Mesothelial cell of epicardium (in vitro differentiated cells): ENCODE measurements around the gene MAMDC2. TPM values are rescaled to one million over a fixed set of nuclear protein-coding genes. Genes with fewer than 3 reads are reported as not detected.

Experiments used
- DNase-seq, 2 experiments: peaks; one replicate each; pipeline ENCODE4 v3.0.0; 2021; ENCODE audit warnings: low spot score in 2 of 2; ENCODE audit not compliant: unreplicated experiment in 2 of 2
- H3K27ac Mint-ChIP-seq: 2 replicates; pipeline ENCODE4 v1.8.0; 2021; ENCODE audit warnings: mixed read lengths
- H3K27me3 Mint-ChIP-seq: 2 replicates; pipeline ENCODE4 v1.8.0; 2021; ENCODE audit warnings: low read depth, mixed read lengths
- H3K36me3 Mint-ChIP-seq: 2 replicates; pipeline ENCODE4 v1.8.0; 2021; ENCODE audit warnings: mixed read lengths
- H3K4me1 Mint-ChIP-seq: 2 replicates; pipeline ENCODE4 v1.8.0; 2021; ENCODE audit warnings: mixed read lengths
- H3K4me3 Mint-ChIP-seq: 2 replicates; pipeline ENCODE4 v1.8.0; 2021; ENCODE audit warnings: mild to moderate bottlenecking, moderate library complexity, mixed read lengths
- H3K9me3 Mint-ChIP-seq: 2 replicates; pipeline ENCODE4 v1.8.0; 2021; ENCODE audit warnings: mixed read lengths
- total RNA-seq: library from RNA; stranded (reverse); gene quantifications from 3 replicates; pipeline ENCODE4 v1.2.1, GENCODE V29; 2021
- TF ChIP-seq, protein P1 (sequence below): fragments of 200-600 bp; sonication (generic); IDR thresholded peaks from one replicate; pipeline ENCODE4 v1.5.0; 2021; ENCODE audit warnings: antibody characterized with exemption; ENCODE audit not compliant: unreplicated experiment

Gene MAMDC2
- total RNA-seq, 1 donor from 2014 or later = 0.49 TPM

DNA sequence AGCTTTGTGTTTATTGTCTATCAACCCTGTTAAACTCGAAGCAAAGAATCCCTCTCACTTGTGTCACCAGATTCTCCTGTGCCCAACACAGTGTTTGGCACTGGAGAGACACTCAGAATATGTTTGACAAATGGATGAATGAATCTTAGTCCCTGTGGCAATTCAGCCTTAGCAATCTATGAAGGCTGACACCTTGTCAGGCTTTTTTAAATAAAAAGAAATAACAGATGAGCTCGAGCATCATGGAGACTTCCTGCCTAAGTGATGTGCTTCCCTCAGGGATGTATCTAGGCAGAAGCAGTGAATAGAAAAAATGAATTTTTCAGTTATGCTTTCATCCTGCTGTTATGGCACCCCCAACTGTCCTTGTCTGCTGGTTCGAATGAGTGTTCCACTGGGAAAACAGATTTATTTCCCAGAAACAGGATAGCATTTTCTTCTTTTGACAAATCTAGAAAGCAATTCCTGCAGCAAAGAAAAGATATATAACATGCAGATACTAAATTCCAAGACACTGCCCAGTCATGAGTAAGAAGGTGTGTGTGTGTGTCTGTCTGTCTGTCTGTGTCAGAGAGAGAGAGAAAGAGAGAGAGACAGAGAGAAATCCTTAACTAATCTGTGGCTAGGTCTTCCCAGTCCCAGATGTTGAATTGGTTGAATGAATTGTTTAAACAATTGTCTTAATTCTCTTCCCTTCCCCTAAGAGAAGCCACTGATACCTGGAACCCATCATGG, 16.7 kb downstream of the MAMDC2 start:
- TF ChIP-seq, protein P1, sequence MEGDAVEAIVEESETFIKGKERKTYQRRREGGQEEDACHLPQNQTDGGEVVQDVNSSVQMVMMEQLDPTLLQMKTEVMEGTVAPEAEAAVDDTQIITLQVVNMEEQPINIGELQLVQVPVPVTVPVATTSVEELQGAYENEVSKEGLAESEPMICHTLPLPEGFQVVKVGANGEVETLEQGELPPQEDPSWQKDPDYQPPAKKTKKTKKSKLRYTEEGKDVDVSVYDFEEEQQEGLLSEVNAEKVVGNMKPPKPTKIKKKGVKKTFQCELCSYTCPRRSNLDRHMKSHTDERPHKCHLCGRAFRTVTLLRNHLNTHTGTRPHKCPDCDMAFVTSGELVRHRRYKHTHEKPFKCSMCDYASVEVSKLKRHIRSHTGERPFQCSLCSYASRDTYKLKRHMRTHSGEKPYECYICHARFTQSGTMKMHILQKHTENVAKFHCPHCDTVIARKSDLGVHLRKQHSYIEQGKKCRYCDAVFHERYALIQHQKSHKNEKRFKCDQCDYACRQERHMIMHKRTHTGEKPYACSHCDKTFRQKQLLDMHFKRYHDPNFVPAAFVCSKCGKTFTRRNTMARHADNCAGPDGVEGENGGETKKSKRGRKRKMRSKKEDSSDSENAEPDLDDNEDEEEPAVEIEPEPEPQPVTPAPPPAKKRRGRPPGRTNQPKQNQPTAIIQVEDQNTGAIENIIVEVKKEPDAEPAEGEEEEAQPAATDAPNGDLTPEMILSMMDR = no peak
- H3K4me1 Mint-ChIP-seq = no peaks in the 10 kb centered on the region
- no peaks in the 10 kb centered on the region for H3K36me3 Mint-ChIP-seq
- peaks cover 15% of the 10 kb centered on the region for H3K27me3 Mint-ChIP-seq
- DNase-seq = no peak
- no peaks in the 10 kb centered on the region for H3K9me3 Mint-ChIP-seq
- H3K27ac Mint-ChIP-seq = no peak overlapping the region
- H3K4me3 Mint-ChIP-seq = no peak overlapping the region

DNA sequence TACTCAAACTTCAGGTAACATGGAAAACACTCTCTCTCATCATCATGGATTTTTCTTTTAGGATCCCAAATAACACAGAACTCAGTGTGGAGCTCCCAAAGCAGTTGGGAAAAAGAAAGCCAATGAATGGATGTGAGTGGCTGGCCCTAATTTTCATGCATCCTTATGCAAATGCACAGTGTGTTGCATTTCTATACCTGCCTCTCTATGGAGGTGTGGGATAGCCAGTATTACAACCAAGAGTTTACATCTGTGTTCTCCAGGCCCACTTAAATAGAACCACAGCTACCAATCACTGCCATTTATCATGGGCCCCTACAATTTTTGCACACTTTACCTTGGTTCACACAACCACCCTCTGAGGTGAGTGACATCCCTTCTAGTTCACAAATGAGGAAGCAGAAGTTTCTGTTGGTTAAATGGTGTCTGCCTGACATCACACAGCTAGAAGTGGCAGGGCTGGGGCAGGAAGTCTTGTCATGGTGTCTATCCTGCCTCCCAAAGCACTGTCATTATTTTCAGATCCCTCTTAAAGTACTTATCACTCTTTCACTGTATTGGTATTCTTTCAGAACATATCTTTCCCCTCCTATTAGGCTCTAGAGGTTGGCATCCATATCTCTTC, 17.3 kb downstream of the MAMDC2 start:
- TF ChIP-seq, protein P1 = no peak
- Mint-ChIP-seq H3K9me3 (no peaks in the 10 kb centered on the region), H3K4me3 (no peak overlapping the region), H3K27ac (no peak overlapping the region), H3K4me1 (no peaks in the 10 kb centered on the region), H3K36me3 (no peaks in the 10 kb centered on the region), H3K27me3 (peaks cover 15% of the 10 kb centered on the region)
- no peak for DNase-seq

DNA sequence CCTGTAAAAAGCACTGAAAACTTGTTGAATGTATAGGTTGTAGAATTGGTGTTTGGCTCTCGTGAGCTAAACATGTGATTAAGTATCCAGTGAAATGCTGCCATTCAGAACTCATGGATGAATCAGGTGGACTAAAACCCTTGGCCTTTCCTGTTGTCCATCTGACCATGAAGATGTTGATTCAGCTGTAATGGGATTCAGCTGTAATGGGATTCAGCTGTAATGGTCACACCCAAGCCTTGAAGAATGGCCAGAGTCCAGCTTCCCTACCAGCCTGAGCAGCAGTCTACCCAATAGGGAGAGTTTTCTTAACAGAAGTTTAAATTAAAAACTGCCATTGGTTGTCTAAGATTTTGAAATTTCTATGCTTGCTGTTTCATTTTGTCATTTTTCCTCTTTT, 18.1 kb downstream of the MAMDC2 start:
- no peak for DNase-seq
- Mint-ChIP-seq H3K4me1 (no peaks in the 10 kb centered on the region), H3K27ac (no peak overlapping the region), H3K4me3 (no peak overlapping the region), H3K36me3 (no peaks in the 10 kb centered on the region), H3K9me3 (no peaks in the 10 kb centered on the region), H3K27me3 (peaks cover 15% of the 10 kb centered on the region)
- TF ChIP-seq, protein P1 = no peak

DNA sequence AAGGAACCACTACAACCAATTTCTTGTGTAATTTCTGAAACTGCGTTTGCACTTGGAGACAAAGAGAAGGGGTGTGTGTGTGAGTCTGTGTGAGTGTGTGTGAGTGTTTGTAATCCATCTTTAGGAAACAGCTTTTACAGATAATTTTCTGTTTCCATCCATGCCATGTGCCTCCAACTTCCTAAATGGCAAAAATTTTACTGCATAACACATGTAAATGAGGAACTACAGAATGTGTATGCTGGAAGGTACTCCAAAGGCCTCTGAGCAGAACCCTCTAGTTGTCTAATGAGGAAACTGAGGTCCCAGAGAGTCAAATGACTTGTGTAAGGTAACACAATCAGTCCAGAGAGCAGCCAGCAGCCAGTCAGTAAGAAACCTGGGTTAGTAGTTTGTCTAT, 20.8 kb downstream of the MAMDC2 start:
- Mint-ChIP-seq H3K4me1 (no peaks in the 10 kb centered on the region), H3K27me3 (peaks cover 12% of the 10 kb centered on the region)

DNA sequence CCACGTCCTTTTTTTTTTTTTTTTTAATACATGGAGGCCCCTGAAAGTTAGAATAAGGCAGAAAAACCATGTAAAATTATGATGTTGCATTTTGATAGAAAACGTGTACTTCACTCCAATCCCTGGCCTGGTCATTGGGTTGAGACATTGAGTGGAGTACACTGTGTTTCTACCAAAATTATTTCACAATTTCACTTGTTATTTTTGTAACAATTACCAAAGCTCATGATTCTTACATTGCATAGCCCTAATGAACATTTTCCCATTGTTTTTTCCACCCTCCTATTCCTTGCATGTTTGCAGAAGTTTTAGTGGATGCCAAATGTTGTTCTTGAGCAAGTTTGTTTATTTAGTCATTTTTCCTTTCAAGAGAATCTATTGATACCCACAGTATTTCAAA, 21.9 kb downstream of the MAMDC2 start:
- DNase-seq = no peak
- Mint-ChIP-seq H3K4me3 (no peak overlapping the region), H3K9me3 (no peaks in the 10 kb centered on the region), H3K36me3 (no peaks in the 10 kb centered on the region), H3K27me3 (peaks cover 13% of the 10 kb centered on the region), H3K27ac (no peak overlapping the region), H3K4me1 (no peaks in the 10 kb centered on the region)
- TF ChIP-seq, protein P1 = no peak

More for the DNA sequence above, 20.8 kb downstream of the MAMDC2 start:
- H3K27ac Mint-ChIP-seq = no peak overlapping the region
- no peaks in the 10 kb centered on the region for H3K36me3 Mint-ChIP-seq
- no peak for DNase-seq
- no peaks in the 10 kb centered on the region for H3K9me3 Mint-ChIP-seq
- TF ChIP-seq, protein P1 = no peak
- H3K4me3 Mint-ChIP-seq = no peak overlapping the region
